HG02973 (cell line): Measurements from ENCODE around the gene KLHL21.
A peak's percentile ranks its signal among the peaks of the same experiment; 100 is the strongest.

Source experiments
- ATAC-seq: cut with Tn5 transposase; IDR thresholded peaks from one replicate; pipeline ENCODE4 v1.9.1; 2021; ENCODE audit warnings: moderate library complexity; ENCODE audit not compliant: unreplicated experiment

KLHL21 gene

GRCh38 chr1:6625584-6626149 is 23.0 kb upstream of the KLHL21 start:
- peak; percentile 16 for ATAC-seq

GRCh38 chr1:6624710-6625583 is 22.3 kb upstream of the KLHL21 start, which contains the start of gene THAP3:
TSS of gene THAP3 (plus strand) at chr1:6624868. CDS start at chr1:6625219, 351 bp downstream.
- ATAC-seq = peak; percentile 83

GRCh38 chr1:6623269-6623965 is 20.7 kb upstream of the KLHL21 start:
- no peak for ATAC-seq

GRCh38 chr1:6622396-6623152 is 19.9 kb upstream of the KLHL21 start:
- no peak for ATAC-seq

- no peak for ATAC-seq
Measured at GRCh38 chr1:6621429-6622391, 19.0 kb upstream of the KLHL21 start.

GRCh38 chr1:6619045-6619444 is 16.4 kb upstream of the KLHL21 start:
- ATAC-seq = no peak

GRCh38 chr1:6614929-6615785 is 12.5 kb upstream of the KLHL21 start:
- no peak for ATAC-seq

GRCh38 chr1:6614019-6614928 is 11.6 kb upstream of the KLHL21 start:
- ATAC-seq = no peak

- peak; percentile 88 for ATAC-seq
Measured at GRCh38 chr1:6613361-6614018, 10.8 kb upstream of the KLHL21 start, which contains the start of gene PHF13. TSS of gene PHF13 (plus strand) at chr1:6613731. CDS start at chr1:6614067, 336 bp downstream.

GRCh38 chr1:6612641-6613360 is 10.1 kb upstream of the KLHL21 start:
- peak; percentile 27 for ATAC-seq

GRCh38 chr1:6603915-6604558 is 1.4 kb upstream of the KLHL21 start:
- ATAC-seq = no peak

GRCh38 chr1:6603238-6603914 is 707 bp upstream of the KLHL21 start:
- ATAC-seq = peak; percentile 22

GRCh38 chr1:6601923-6602668 is 573 bp downstream of the KLHL21 start:
- peak; percentile 29 for ATAC-seq

- peak; percentile 26 for ATAC-seq
Measured at GRCh38 chr1:6601049-6601922, 1.4 kb downstream of the KLHL21 start.
